Measurements from ENCODE around the gene PDE2A.

- TF ChIP-seq CTCF (IDR thresholded peaks at IDR 0.05 in 4 of 5, conservative IDR thresholded peaks at IDR 0.05 in 1 of 5) (no peak), POLR2A (IDR thresholded peaks at IDR 0.05) (no peak)
Measured at GRCh38 chr11:72599325-72600117, 74.7 kb downstream of the PDE2A start.

All from gastrocnemius medialis (tissue), 4 donors.